ENCODE results near the gene PARD3B. TPM values are rescaled to one million over a fixed set of nuclear protein-coding genes. Genes with fewer than 3 reads are reported as not detected.

The PARD3B gene
- total and polyA plus RNA-seq, 2 experiments from 2014 or later, result 3.5 to 4.4 TPM

GRCh38 chr2:205073433-205074020, 528.3 kb downstream of the PARD3B start:
- no peak overlapping the region for H3K4me3 ChIP-seq
- peaks cover 15% of the 10 kb centered on the region for H3K4me1 ChIP-seq (ENCODE audit: insufficient read depth)
- no peaks in the 10 kb centered on the region for H3K79me2 ChIP-seq (replicated peaks; ENCODE audit: insufficient read depth)
- H3K9me2 ChIP-seq (ENCODE audit: insufficient read depth), result no peaks in the 10 kb centered on the region
- H3K36me3 ChIP-seq (ENCODE audit: insufficient read depth), result no peaks in the 10 kb centered on the region
- DNase-seq (ENCODE audit: low spot score) (no peak), ATAC-seq (no peak)
- Mint-ChIP-seq H3K9me3 (no peaks in the 10 kb centered on the region), H3K27ac (no peak overlapping the region), H3K27me3 (ENCODE audit: insufficient read depth, low read depth, poor library complexity) (no peaks in the 10 kb centered on the region), H3K36me3 (ENCODE audit: low read depth) (no peaks in the 10 kb centered on the region), H3K4me3 (no peak overlapping the region), H3K4me1 (peaks cover 21% of the 10 kb centered on the region)
- no peak overlapping the region for H3K4me2 ChIP-seq
- H2AFZ ChIP-seq, result no peak overlapping the region
- H3K27me3 ChIP-seq (ENCODE audit: insufficient read depth), result no peaks in the 10 kb centered on the region
- H3K27ac ChIP-seq (ENCODE audit: low read depth), result no peak overlapping the region
- TF ChIP-seq CREB1 (CRISPR knock-in tag; IDR thresholded peaks at IDR 0.05; ENCODE audit: low read depth), result no peak
- TF ChIP-seq EZH2phosphoT487 (IDR thresholded peaks at IDR 0.05; ENCODE audit: unreplicated experiment), result no peak
- no peak for TF ChIP-seq ZNF462 (CRISPR knock-in tag; IDR thresholded peaks at IDR 0.05)
- no peak for TF ChIP-seq ZNF331 (CRISPR knock-in tag; IDR thresholded peaks at IDR 0.05; ENCODE audit: low read depth)
- TF ChIP-seq ETS1 (IDR thresholded peaks at IDR 0.05), result no peak
- no peak for TF ChIP-seq ZNF114 (CRISPR knock-in tag; IDR thresholded peaks at IDR 0.05)
- TF ChIP-seq JUNB (IDR thresholded peaks at IDR 0.05; ENCODE audit: unreplicated experiment), result no peak
- TF ChIP-seq POLR2AphosphoS5 (IDR thresholded peaks at IDR 0.05; ENCODE audit: low read depth), result no peak
- TF ChIP-seq EZH2 (IDR thresholded peaks at IDR 0.05; ENCODE audit: low read depth, unreplicated experiment), result no peak
- no peak for TF ChIP-seq NANOG (IDR thresholded peaks at IDR 0.05; ENCODE audit: borderline replicate concordance)
- TF ChIP-seq CTCF (conservative IDR thresholded peaks at IDR 0.05; ENCODE audit: low read depth in 2 of 2), result no peak
- no peak for TF ChIP-seq STAT1 (IDR thresholded peaks at IDR 0.05; ENCODE audit: unreplicated experiment)
- no peak for TF ChIP-seq REST (IDR thresholded peaks at IDR 0.05; ENCODE audit: unreplicated experiment)
- no peaks in the 10 kb centered on the region for H4K20me1 ChIP-seq (replicated peaks; ENCODE audit: insufficient read depth)
- no peaks in the 10 kb centered on the region for H3F3A ChIP-seq (replicated peaks; ENCODE audit: low read depth)
